Measurements from ENCODE around the gene ADAM10.

Gene ADAM10

GRCh38 chr15:58716027-58716426 is 33.5 kb downstream of the ADAM10 start:
- DNase-seq (ENCODE audit: low spot score) = no peak

DNA sequence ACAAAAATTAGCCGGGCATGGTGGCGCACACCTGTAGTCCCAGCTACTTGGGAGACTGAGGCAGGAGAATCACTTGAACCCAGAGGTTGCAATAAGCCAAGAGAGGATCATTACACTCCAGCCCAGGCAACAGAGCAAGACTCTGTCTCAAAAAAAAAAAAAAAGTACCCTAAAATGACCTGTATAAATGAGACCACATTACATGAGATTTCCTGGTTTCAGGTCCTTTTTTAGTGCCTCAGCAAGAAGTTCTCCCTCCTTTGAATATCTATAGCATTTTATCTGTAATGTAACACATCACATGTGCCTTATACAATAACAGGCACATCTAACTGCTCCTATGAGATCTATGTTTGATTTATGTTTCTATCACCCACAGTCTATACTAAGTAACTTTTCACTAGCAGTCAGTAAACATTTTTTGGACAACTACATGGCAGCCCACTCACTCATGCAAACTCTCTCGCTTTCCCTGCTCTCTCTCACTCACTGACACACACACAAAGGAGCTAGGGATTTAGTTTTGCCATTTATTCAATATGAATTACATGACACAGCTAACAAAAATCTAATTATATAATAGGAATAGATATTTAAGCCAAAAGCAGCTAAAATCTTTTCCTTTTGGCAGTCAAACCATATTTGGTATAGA is 34.1 kb downstream of the ADAM10 start:
- DNase-seq (ENCODE audit: low spot score) = no peak

GRCh38 chr15:58710701-58711100 is 38.8 kb downstream of the ADAM10 start:
- no peak for DNase-seq (ENCODE audit: low spot score)

DNA sequence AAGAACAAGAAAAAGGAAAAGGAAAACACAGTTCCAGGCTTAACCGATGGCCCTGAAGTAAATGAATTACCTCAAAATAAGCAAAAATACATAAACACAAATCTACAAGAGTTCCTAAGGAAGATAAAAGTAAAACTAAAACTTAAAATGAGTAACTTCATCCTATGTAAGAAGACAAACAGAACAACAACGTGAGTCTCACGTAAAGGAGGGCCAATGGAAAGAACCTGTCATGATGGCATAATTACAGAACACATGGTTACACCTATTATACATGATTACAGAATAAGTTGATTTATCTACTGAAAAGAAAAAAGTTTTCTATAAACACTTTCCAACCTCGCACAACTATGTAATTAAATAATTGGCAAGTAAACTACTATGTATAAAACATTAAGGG is 42.1 kb downstream of the ADAM10 start:
- DNase-seq (ENCODE audit: low spot score) = no peak

DNA sequence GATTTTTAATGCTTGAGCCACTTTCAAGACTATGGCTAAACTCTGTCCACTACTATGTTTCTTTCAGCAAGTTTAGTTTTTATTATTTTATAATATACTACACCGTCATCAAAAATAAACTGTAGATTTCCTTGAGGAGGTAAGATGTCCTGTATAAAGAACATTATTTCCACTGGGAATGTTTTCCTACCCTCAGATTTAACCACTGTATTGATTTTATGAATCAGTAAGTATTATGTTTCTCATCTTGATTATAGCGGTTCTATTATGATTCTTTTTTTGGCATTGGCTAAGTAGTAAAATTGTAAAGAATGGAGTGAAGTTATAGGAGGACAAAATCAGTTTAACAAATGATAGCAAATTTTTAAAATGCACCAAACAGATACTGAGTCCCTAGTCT is 44.4 kb downstream of the ADAM10 start:
- no peak for DNase-seq (ENCODE audit: low spot score)

GRCh38 chr15:58704155-58704865 is 45.2 kb downstream of the ADAM10 start:
- no peak for DNase-seq (ENCODE audit: low spot score)

DNA sequence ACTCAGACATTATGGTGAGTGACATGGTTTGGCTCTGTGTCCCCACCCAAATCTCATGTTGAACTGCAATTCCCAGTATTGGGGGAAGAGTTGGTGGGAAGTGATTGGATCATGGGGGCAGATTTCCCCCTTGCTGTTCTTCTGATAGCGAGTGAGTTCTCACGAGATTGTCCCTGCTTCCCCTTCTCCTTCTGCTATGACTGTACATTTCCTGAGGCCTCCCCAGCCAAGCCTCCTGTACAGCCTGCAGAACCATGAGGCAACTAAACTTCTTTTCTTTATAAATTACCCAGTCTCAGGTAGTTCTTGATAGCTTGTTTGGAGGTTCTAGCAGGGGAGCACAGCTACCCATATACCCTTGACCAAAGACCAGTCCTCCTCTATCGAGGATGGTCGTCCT is 45.9 kb downstream of the ADAM10 start:
- no peak for DNase-seq (ENCODE audit: low spot score)

GRCh38 chr15:58702233-58702632 is 47.3 kb downstream of the ADAM10 start:
- no peak for DNase-seq (ENCODE audit: low spot score)

GRCh38 chr15:58701376-58701775 is 48.1 kb downstream of the ADAM10 start:
- no peak for DNase-seq (ENCODE audit: low spot score)

DNA sequence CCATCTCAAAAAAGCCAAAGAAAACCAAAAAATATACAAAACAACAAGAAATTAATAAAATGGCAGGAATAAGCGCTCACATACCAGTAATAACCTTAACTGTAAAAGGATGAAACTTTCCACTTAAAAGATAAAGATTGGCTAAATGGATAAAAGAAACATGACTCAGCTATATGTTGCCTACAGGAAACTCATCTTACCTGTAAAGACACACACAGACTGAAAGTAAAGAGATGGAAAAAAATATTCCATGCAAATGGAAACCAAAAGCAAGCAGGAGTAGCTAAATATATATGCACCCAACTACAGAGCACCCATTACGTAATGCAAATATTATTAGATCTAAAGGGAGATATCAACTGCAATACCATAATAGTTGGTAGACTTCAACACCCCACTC is 49.7 kb downstream of the ADAM10 start:
- no peak for DNase-seq (ENCODE audit: low spot score)

GRCh38 chr15:58698887-58699641 is 50.4 kb downstream of the ADAM10 start:
- no peak for DNase-seq (ENCODE audit: low spot score)

DNA sequence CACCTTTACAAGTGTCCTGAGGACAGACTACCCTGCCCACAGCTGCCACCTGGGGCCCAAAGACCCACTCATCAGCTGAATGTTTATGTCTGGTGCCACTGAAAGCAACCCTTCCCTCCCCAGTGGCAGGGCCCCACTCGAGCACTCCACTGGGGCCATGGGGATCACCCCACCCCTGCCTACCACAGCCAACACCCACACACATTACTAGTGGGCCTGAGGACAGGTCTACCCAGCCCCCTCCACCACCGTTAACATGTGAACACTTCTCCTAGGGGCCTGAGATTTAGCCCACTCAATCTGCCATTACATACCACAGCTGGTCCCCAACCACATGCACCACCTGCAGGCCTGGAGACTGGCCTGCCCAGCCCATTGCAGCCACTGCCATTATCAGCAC is 52.3 kb downstream of the ADAM10 start:
- DNase-seq (ENCODE audit: low spot score) = no peak

DNA sequence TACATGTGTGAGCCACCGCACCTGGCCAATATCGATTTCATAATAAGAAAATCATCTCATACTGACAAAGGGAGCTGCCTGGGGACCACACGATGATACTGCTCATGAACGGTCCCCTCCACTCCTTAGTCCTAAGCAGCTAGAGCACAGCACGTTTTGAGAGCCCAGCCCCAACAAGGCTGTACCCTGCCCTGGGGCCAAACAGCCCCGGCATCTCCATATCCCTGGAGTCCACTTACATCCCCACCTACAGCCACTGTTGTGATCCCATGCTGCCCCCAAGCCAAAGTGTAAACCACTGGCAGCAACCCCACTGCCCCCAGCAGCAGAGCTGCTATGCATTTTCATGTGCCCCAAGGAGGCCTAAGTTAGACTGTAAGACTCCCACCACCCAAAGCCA is 52.8 kb downstream of the ADAM10 start:
- no peak for DNase-seq (ENCODE audit: low spot score)

- no peak for DNase-seq (ENCODE audit: low spot score)
Observed at GRCh38 chr15:58694641-58695398, 54.7 kb downstream of the ADAM10 start.

GRCh38 chr15:58690703-58691102 is 58.8 kb downstream of the ADAM10 start:
- no peak for DNase-seq (ENCODE audit: low spot score)

GRCh38 chr15:58689646-58690045 is 59.9 kb downstream of the ADAM10 start:
- DNase-seq (ENCODE audit: low spot score) = no peak

DNA sequence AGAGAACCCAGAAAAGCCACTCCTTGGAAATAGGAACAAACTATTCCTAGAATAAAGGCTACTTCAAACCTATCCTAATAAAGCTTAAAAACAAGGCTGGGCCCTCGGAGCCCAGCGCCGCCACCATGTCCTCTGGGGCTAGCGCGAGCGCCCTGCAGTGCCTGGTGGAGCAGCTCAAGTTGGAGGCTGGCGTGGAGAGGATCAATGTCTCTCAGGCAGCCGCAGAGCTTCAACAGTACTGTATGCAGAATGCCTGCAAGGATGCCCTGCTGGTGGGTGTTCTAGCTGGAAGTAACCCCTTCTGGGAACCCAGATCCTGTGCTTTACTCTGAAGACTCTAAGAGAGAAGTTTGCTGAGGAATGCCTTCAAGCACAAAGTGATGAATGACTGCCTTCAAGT is 63.2 kb downstream of the ADAM10 start:
- no peak for DNase-seq (ENCODE audit: low spot score)

- no peak for DNase-seq (ENCODE audit: low spot score)
Observed at GRCh38 chr15:58684751-58685150, 64.8 kb downstream of the ADAM10 start.

DNA sequence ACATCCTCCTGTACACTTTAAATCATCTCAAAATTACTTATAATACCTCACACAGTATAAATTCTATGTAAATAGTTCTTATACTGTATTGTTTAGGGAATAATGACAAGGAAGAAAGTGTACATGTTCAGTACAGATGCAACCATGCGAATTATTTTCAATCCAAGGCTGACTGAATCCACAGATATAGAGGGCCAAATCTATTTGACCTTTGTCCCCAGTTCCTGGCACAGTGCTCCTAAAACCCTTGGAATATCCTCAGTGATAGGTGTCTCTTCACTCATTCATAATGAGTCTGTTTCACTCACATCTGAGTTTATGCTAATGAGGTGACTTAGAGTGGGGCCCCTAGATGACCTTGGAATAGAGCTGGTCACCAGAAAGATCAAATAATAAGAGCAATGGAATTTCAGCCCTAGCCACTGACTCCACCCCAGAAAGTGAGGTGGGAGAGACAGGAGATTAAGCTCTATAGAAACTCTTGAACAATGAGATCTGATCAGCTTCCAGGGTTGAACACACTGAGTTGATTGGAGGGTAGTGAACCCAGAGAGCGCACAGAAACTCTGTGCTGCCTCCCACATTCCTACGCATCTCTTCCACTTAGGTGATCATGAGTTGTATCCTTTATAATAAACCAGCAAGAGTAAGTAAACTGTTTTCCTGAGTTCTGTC is 65.3 kb downstream of the ADAM10 start:
- DNase-seq (ENCODE audit: low spot score) = no peak

GRCh38 chr15:58682234-58682633 is 67.3 kb downstream of the ADAM10 start:
- no peak for DNase-seq (ENCODE audit: low spot score)

- DNase-seq (ENCODE audit: low spot score) = no peak
Observed at GRCh38 chr15:58678683-58679082, 70.8 kb downstream of the ADAM10 start.

DNA sequence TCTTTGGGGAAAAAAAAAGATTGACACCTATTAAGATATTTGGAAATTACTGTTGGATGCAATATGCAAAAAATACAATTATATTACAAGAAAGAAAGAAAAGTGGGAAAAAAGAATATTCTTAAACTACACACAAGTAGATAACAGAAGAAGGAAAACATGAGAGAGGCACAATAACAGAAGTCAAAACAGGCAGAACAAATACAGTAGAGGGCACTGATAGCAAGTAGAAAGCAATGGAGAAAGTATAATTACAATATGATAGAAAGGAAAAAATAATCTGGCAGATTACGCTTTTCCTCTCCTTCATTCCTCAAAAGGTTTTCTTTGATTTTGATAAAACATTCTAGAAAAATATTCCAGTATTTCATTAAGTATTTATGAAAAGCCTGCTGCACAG is 72.1 kb downstream of the ADAM10 start:
- no peak for DNase-seq (ENCODE audit: low spot score)

Measured in HuH-7.5 (cell line).